NCI-H1436 treated with DMSO at 0.1 percent for 48 hours (cell line): ENCODE measurements around the gene GIPC1.
"Not testable (repeated sequence)": the region's sequence is repeated elsewhere in the genome, so short reads cannot be mapped to it uniquely, and the experiment has no call there.

ENCODE experiments used
- DNase-seq: peaks from one replicate; lab custom pipeline; 2025; lab: John Stamatoyannopoulos, UW

The GIPC1 gene

GRCh38 chr19:14517840-14518505 lies 22.0 kb upstream of the GIPC1 start, which contains the start of gene DNAJB1:
DNAJB1 (minus strand) TSS chr19:14518397; CDS start chr19:14518349, 48 bp downstream.
- DNase-seq: no peak

DNA sequence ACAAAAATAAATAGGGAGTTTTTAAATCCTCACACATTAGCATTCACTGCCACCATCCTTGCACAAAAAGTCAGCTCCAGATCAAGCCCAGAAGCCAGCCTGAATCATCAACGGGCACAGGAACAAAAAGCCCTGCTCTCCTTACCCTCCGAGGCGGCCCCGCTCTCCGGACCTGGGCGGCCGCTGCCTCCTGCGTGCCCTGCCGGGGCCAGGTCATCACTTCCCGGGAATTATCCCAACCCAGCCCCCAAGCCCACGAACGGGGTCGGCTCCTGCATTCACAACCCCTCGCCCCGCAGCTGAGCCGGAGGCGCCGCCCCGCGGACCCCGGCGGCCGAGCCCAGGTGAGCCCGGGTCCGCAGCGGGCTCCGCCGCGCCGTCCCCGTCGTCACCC lies 21.5 kb upstream of the GIPC1 start:
- DNase-seq: no peak

- DNase-seq: no peak
Measured at GRCh38 chr19:14516746-14517438, 21.0 kb upstream of the GIPC1 start.

GRCh38 chr19:14516048-14516534 lies 20.2 kb upstream of the GIPC1 start:
- no peak for DNase-seq

DNA sequence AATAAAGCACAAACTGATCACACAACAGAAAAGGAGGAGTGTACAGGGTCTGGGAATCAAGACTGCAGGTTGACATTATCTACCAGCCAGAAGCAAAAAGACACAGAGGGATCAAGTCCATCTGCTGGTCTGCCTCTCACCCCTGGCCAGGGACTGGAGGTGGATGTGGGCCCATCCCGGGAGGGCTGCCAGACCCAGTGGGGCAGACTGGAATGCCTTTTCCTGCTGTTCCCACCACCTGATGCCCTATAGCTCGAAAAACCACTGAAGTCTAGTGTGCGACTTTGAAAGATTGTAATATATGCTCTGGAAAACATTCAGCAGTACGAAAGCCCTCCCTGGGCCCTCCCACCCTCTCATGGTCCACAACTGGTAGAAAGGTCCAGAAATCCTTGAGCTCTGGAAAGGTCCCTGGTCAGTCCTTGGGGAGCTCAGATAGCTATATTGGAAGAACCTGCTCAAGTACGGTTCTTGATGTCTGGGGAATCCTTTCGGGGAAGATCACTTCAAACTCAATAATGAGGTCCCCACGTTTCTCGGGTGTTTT lies 19.6 kb upstream of the GIPC1 start:
- no peak for DNase-seq

DNA sequence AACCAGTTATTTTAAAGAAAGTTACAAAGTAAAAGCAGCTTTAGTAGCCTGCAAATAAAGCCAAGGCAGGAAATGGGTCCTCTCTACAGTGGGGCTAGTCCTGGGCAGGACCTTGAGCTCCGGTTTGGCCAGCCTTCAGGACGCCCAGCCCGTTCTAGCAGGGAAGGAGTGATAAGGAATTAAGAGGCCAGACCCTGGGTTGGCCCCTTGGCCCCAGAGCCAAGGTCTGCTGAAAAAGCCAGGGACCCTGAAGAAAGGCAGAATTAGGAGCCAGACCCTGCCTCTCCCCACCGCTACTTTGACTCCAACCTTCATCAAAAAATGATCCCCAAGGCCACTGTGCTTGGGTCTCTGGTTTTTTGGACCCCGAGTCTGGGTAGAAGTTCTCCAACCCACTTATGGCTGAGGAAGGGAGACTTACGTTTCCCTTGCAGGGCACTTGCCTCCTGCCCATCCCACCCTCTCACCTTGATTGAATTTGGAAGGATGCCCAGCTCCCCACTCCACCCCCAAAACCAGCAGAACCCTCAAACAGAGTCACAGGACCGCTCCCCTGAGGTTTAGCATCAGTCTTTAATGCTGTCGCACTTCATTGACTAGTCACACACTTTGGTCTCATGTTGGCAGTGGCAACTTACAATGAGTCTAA lies 18.4 kb upstream of the GIPC1 start:
- DNase-seq: no peak

- no peak for DNase-seq
Measured at GRCh38 chr19:14512406-14512961, 16.6 kb upstream of the GIPC1 start.

- DNase-seq: no peak
Measured at GRCh38 chr19:14511229-14511593, 15.3 kb upstream of the GIPC1 start.

DNA sequence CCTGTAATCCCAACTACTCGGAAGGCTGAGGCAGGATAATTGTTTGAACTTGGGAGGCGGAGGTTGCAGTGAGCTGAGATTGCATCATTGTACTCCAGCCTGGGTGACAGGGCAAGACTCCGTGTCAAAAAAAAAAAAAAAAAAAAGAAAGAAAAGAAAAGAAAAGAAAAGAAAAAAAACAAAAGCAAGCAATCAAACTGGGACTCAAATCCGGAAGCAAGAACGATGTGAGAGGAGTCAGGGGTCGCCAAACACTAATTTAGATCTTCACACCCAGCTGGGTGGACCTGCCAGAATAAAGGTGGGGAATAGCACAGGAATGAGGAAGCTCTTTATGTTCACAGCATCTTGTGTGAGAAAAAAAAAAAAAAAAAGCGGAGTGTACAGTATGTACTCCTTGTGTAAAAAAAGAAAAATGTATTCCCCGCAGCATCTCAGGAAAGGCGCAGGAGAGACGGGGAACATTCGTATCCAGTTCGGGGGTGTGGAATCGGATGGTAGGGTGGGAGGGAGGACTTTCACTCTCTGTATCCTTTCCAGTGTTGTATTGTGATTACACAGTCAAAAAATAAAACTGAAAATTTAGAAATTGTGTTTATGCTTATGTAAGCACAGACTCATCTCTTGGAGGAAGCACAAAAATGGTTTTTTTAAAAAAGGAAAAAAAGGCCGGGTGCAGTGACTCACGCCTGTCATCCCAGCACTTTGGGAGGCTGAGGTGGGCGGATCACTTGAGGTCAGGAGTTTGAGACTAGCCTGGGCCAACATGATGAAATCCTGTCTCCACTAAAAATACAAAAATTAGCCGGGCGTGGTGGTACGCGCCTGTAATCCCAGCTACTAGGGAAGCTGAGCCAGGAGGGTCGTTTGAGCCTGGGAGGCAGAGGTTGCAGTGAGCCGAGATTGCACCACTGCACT lies 14.6 kb upstream of the GIPC1 start:
- DNase-seq: no peak

- no peak for DNase-seq
Measured at GRCh38 chr19:14507704-14508542, 12.0 kb upstream of the GIPC1 start.

DNA sequence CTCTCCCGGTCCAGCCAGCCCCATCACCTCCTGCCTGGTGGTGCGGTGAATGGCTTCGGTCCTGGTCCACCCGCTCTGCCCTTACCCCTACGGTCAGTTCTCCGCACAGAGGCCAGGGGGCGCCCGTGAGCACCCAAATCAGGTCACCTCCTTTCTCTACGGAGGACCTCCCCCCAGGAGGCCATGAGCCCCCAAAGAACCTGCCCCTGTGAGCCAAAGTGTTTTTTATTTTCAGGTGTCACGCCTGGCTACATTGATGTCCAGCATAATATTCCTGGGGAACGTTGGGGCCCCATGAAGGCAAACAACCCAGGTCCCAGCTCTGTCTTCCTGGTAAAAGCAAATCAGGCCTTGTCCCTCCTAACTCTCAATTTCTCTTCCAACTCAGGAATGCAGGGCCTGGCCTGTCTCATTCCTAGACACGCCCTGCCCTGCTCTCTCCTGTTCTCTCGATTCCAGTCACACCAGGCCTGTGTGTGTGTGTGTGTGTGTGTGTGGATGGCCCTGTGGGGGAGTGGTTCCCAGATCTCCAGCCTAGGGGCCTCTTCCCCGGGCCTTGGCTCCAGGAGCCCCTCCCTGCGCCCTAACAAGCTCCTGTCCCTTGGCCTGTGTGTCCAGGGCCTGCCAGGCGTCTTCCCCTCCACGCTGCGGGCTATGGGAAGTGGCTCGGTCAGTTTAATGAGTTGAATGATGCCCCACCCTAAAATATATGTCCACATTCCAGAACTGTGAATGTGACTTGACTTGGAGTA lies 9.7 kb upstream of the GIPC1 start:
- DNase-seq: no peak

DNA sequence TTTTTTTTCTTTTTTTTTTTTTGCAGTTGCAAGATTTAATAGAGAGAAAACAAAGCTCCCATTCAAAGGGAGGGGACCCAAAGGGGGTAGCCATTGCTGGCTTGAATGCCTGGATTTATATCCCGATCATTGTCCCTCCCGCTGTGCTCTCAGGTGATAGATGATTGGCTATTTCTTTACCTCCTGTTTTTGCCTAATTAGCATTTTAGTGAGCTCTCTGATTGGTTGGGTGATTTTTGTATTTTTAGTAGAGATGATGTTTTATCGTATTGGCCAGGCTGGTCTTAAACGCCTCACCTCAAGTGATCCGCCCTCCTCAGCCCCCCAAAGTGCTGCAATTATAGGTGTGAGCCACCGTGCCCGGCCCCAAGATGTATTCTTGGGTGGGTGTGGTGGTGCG lies 8.6 kb upstream of the GIPC1 start:
- not testable (repeated sequence) for DNase-seq

DNA sequence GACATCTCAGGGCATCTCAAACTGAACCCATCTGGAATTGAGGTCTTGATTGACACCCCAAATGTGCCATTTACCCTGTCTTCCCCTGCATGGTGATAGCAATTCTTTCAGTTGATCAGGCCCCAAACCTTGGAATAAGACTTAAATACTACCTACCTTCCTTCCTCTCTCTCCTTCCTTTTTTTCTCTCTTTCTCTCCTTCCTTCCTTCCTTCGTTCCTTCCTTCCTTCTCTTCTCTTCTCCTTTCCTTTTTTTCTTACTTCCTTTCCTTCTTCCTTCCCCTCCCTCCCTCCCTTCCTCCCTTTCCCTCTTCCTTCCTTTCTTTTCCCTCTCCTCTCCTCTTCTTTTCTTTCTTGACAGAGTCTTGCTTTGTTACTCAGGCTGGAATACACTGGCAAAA lies 7.4 kb upstream of the GIPC1 start:
- DNase-seq: no peak

GRCh38 chr19:14502334-14503092 lies 6.6 kb upstream of the GIPC1 start:
- no peak for DNase-seq

- DNase-seq: no peak
Measured at GRCh38 chr19:14497228-14497921, 1.4 kb upstream of the GIPC1 start.

- DNase-seq: no peak
Measured at GRCh38 chr19:14496834-14497227, 904 bp upstream of the GIPC1 start.

DNA sequence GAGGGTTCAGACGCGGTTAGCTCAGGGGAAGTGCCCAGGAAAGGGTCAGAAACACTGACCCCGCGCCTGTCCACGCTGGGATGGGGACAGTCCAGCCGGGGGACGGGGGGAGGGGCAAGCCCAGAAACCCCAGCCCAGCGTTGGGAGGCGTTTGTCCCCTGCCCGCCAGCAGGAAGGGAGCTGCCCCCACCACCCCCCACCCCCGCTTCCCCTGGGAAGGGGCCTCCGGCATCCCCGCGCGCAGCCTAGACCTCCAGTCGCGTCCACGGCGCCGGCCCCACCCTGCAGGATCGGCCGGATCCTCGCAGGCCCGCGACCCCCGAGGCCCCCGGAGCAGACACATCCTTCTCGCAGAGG lies 277 bp downstream of the GIPC1 start:
- DNase-seq: no peak

GRCh38 chr19:14494910-14495671 lies 836 bp downstream of the GIPC1 start:
- no peak for DNase-seq
